A549 (cell line): Measurements from ENCODE around the gene FAM221B. TPM values are rescaled to one million over a fixed set of nuclear protein-coding genes. Genes with fewer than 3 reads are reported as not detected.

Source experiments
- ATAC-seq, 2 experiments: fragments of 200-7000 bp in 1 of 2; fragments of >200 bp in 1 of 2; cut with Nextera tagmentation in 1 of 2; cut with Tn5 transposase in 1 of 2; 3 replicates each; pipeline versions ENCODE4 v1.8.0 to v1.9.1; 2018 to 2020; ENCODE audit warnings: mild to moderate bottlenecking in 1 of 2, moderate library complexity in 1 of 2
- CTCF ChIA-PET: fragments of 300-600 bp; sonication (Branson Sonifier 250); formaldehyde crosslinking; extraction: SDS; loops from one replicate; lab custom pipeline; 2021; ENCODE audit warnings: antibody characterized with exemption, inconsistent platforms; lab: Yijun Ruan, JAX
- POLR2A ChIA-PET: fragments of 350-600 bp; formaldehyde crosslinking; extraction: SDS; loops from one replicate; lab custom pipeline; 2021; ENCODE audit warnings: antibody characterized with exemption, inconsistent platforms; lab: Yijun Ruan, JAX
- DNase-seq, 2 experiments: peaks; one replicate each; pipeline versions ENCODE4 v3.0.0 to v3.0.0-alpha.2; 2011 to 2016; ENCODE audit warnings: low read depth in 1 of 2, low spot score in 1 of 2
- FAIRE-seq: peaks from 2 replicates; lab custom pipeline; 2011; peaks lifted over from hg19 to GRCh38; lab: Jason Lieb, UNC
- H3K27ac ChIP-seq, 2 experiments: fragments of >200 bp; sonication (Bioruptor Twin); formaldehyde crosslinking; 3 replicates each; pipeline ENCODE4 v1.5.1; 2016 to 2017
- H3K4me1 ChIP-seq: fragments of >200 bp; sonication (Bioruptor Twin); formaldehyde crosslinking; 3 replicates; pipeline ENCODE4 v1.6.1; 2016
- H3K4me2 ChIP-seq: fragments of >200 bp; sonication (Bioruptor Twin); formaldehyde crosslinking; 3 replicates; pipeline ENCODE4 v1.6.1; 2016
- H3K4me3 ChIP-seq: fragments of >200 bp; sonication (Bioruptor Twin); formaldehyde crosslinking; 3 replicates; pipeline ENCODE4 v1.5.1; 2016
- H3K9me3 ChIP-seq: fragments of >200 bp; sonication (Bioruptor Twin); formaldehyde crosslinking; 3 replicates; pipeline ENCODE4 v1.6.1; 2016
- BHLHE40 ChIP-seq: IDR thresholded peaks from 2 replicates; pipeline ENCODE4 v1.6.1; 2012; ENCODE audit warnings: low read depth, low read length, inconsistent platforms
- CBX2 ChIP-seq: fragments of 200-600 bp; sonication (generic); IDR thresholded peaks from 2 replicates; pipeline ENCODE4 v1.6.1; 2016; ENCODE audit warnings: low read depth, mild to moderate bottlenecking, borderline replicate concordance
- CHD2 ChIP-seq: fragments of 150-350 bp; IDR thresholded peaks from 2 replicates; pipeline ENCODE4 v1.6.1; 2014; ENCODE audit warnings: low read length; ENCODE audit not compliant: partially characterized antibody
- CHD4 ChIP-seq: fragments of 200-600 bp; sonication (generic); IDR thresholded peaks from 2 replicates; pipeline ENCODE4 v1.6.1; 2016; ENCODE audit warnings: antibody characterized with exemption, mild to moderate bottlenecking, borderline replicate concordance
- FOSB ChIP-seq: fragments of 250-450 bp; sonication (Bioruptor Pico); IDR thresholded peaks from 2 replicates; pipeline ENCODE4 v1.5.0; 2020; ENCODE audit warnings: mild to moderate bottlenecking, moderate library complexity
- HDAC2 ChIP-seq: fragments of 200-600 bp; sonication (generic); IDR thresholded peaks from 2 replicates; pipeline ENCODE4 v1.6.1; 2016
- HEYL ChIP-seq: fragments of 250-450 bp; sonication (Bioruptor Pico); IDR thresholded peaks from 2 replicates; pipeline ENCODE4 v1.8.0; 2021; ENCODE audit warnings: mild to moderate bottlenecking, moderate library complexity
- JUNB ChIP-seq: fragments of >200 bp; sonication (Bioruptor Twin); formaldehyde crosslinking; IDR thresholded peaks from 2 replicates; pipeline ENCODE4 v1.6.1; 2016
- KDM1A ChIP-seq: fragments of 200-600 bp; sonication (generic); IDR thresholded peaks from 2 replicates; pipeline ENCODE4 v1.6.1; 2016; ENCODE audit warnings: low read depth, mild to moderate bottlenecking
- MYC ChIP-seq: IDR thresholded peaks from 2 replicates; pipeline ENCODE4 v1.6.1; 2012; ENCODE audit warnings: mild to moderate bottlenecking, inconsistent platforms, low read length, improper control_type of control experiment, borderline replicate concordance
- NFE2L2 ChIP-seq: fragments of 150-350 bp; conservative IDR thresholded peaks from 2 replicates; pipeline ENCODE4 v1.6.1; 2014; ENCODE audit warnings: low read length
- NPAS2 ChIP-seq: fragments of 250-450 bp; sonication (Bioruptor Pico); IDR thresholded peaks from 2 replicates; pipeline ENCODE4 v1.8.0; 2022; ENCODE audit warnings: mild to moderate bottlenecking, moderate library complexity, borderline replicate concordance
- RFX5 ChIP-seq: fragments of 450-650 bp; IDR thresholded peaks from 2 replicates; pipeline ENCODE4 v1.7.1; 2014; ENCODE audit warnings: antibody characterized with exemption, mild to moderate bottlenecking, moderate library complexity
- SREBF2 ChIP-seq: fragments of 450-650 bp; IDR thresholded peaks from 2 replicates; pipeline ENCODE4 v1.6.1; 2014; ENCODE audit warnings: mild to moderate bottlenecking, moderate library complexity
- TFCP2L1 ChIP-seq: fragments of 250-450 bp; sonication (Bioruptor Pico); IDR thresholded peaks from 2 replicates; pipeline ENCODE4 v1.5.0; 2021; ENCODE audit warnings: mild to moderate bottlenecking
- TP53 ChIP-seq: fragments of 250-450 bp; sonication (Bioruptor Pico); IDR thresholded peaks from 2 replicates; pipeline ENCODE4 v1.5.0; 2021; ENCODE audit warnings: mild to moderate bottlenecking, moderate library complexity
- ZFP36 ChIP-seq: fragments of 450-650 bp; IDR thresholded peaks from 2 replicates; pipeline ENCODE4 v1.6.1; 2014; ENCODE audit warnings: borderline replicate concordance; ENCODE audit not compliant: partially characterized antibody
- WGBS: methylation state at CpG from one replicate; pipeline ENCODE4 v1.1.6; 2017; ENCODE audit errors: missing lambda C conversion rate; 5-methylcytosine and 5-hydroxymethylcytosine counted together
- polyA plus RNA-seq, 4 experiments: library from polyadenylated mRNA; depleted of rRNA in 3 of 4; stranded (reverse); fragments of >200 nt; fragmentation: RNase III in 1 of 4; extraction: RNeasy Plus Mini Kit Qiagen cat#74134 plus additional on column Dnase treatment in 1 of 4; gene quantifications; 2 replicates in 3 of 4; 3 replicates in 1 of 4; pipeline ENCODE4 v1.2.3, GENCODE V29; 2011 to 2017
- TF ChIP-seq, protein P1 (sequence below): fragments of 250-450 bp; sonication (Bioruptor Pico); IDR thresholded peaks from 2 replicates; pipeline ENCODE4 v1.5.0; 2021; ENCODE audit warnings: mild to moderate bottlenecking, moderate library complexity, borderline replicate concordance
- TF ChIP-seq, protein P2 (sequence below): IDR thresholded peaks from 2 replicates; pipeline ENCODE4 v1.6.1; 2012; ENCODE audit warnings: low read depth, borderline replicate concordance

The FAM221B gene
- polyA plus RNA-seq, 2 of the 4 experiments (the other 2 are of a cell fraction): not detected

- H3K9me3 ChIP-seq: peaks cover 2% of the 10 kb centered on the region; the same call in 1 of the 3 replicates
- POLR2A ChIA-PET: no interaction called here
- CTCF ChIA-PET: interaction anchor here (0.6 to 4.5 kb wide), 5 partner anchors 9 to 80 kb away, joined by 3 to 25 read pairs (median 4); no protein-coding TSS in a partner anchor
- no peak within 1 kb of the TSS for H3K4me3 ChIP-seq
- no peak for ATAC-seq
- H3K27ac ChIP-seq: no peak within 1 kb of the TSS
- TF ChIP-seq, protein P1, sequence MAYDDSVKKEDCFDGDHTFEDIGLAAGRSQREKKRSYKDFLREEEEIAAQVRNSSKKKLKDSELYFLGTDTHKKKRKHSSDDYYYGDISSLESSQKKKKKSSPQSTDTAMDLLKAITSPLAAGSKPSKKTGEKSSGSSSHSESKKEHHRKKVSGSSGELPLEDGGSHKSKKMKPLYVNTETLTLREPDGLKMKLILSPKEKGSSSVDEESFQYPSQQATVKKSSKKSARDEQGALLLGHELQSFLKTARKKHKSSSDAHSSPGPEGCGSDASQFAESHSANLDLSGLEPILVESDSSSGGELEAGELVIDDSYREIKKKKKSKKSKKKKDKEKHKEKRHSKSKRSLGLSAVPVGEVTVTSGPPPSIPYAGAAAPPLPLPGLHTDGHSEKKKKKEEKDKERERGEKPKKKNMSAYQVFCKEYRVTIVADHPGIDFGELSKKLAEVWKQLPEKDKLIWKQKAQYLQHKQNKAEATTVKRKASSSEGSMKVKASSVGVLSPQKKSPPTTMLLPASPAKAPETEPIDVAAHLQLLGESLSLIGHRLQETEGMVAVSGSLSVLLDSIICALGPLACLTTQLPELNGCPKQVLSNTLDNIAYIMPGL (CRISPR knock-in tag): no peak
- no peak for TF ChIP-seq HEYL (CRISPR knock-in tag)
- WGBS: 80% methylated on average over 8 of the region's 8 CpGs
- no peak for DNase-seq
- H3K4me1 ChIP-seq: peaks cover 2% of the 10 kb centered on the region; the same call in 1 of the 3 replicates
- FAIRE-seq: no peak
- no peak within 1 kb of the TSS for H3K4me2 ChIP-seq
These were observed 41.9 kb upstream of the FAM221B start, which contains the start of gene OR13J1 for GRCh38 chr9:35870351-35870923. Gene OR13J1, minus strand, starts transcription at chr9:35870401. Its CDS starts 0 bp downstream, at chr9:35870401.

GRCh38 chr9:35869621-35870216, 41.2 kb upstream of the FAM221B start:
- Histone ChIP-seq H3K27ac (no peak overlapping the region), H3K4me1 (peaks cover 2% of the 10 kb centered on the region; the same call in 1 of the 3 replicates), H3K9me3 (no peaks in the 10 kb centered on the region), H3K4me2 (no peak overlapping the region), H3K4me3 (no peak overlapping the region)
- DNase-seq (no peak), FAIRE-seq (no peak), ATAC-seq (no peak)
- 71% methylated on average over 19 of the region's 19 CpGs for WGBS
- TF ChIP-seq MYC: no peak
- TF ChIP-seq TFCP2L1 (CRISPR knock-in tag): no peak
- no peak for TF ChIP-seq TP53 (CRISPR knock-in tag)
- no peak for TF ChIP-seq NPAS2
- no peak for TF ChIP-seq RFX5
- no peak for TF ChIP-seq KDM1A
- TF ChIP-seq FOSB: no peak
- no peak for TF ChIP-seq JUNB
- ChIA-PET CTCF (interaction anchor here (1.6 to 4.5 kb wide), 2 partner anchors 12 to 27 kb away, joined by 4 to 25 read pairs; no protein-coding TSS in a partner anchor), POLR2A (no interaction called here)

- POLR2A ChIA-PET: no interaction called here
- H3K27ac ChIP-seq: no peak overlapping the region
- peaks cover 2% of the 10 kb centered on the region; the same call in 1 of the 3 replicates for H3K4me1 ChIP-seq
- TF ChIP-seq BHLHE40 (no peak), CHD2 (no peak), ZFP36 (no peak), CBX2 (no peak), HDAC2 (no peak), NFE2L2 (no peak), SREBF2 (no peak), CHD4 (no peak), FOSB (no peak)
- TF ChIP-seq, protein P1 (CRISPR knock-in tag): no peak
- TF ChIP-seq, protein P2, sequence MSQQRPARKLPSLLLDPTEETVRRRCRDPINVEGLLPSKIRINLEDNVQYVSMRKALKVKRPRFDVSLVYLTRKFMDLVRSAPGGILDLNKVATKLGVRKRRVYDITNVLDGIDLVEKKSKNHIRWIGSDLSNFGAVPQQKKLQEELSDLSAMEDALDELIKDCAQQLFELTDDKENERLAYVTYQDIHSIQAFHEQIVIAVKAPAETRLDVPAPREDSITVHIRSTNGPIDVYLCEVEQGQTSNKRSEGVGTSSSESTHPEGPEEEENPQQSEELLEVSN: no peak
- TF ChIP-seq, all 56 proteins: peak for 0
- CTCF ChIA-PET: interaction anchor here (0.8 to 4.5 kb wide), 4 partner anchors 12 to 42 kb away, joined by 3 to 25 read pairs (median 5); no protein-coding TSS in a partner anchor
- H3K9me3 ChIP-seq: no peaks in the 10 kb centered on the region
- FAIRE-seq (no peak), ATAC-seq (no peak), DNase-seq (no peak)
- 45% methylated on average over 2 of the region's 2 CpGs for WGBS
- H3K4me3 ChIP-seq: no peak overlapping the region
- H3K4me2 ChIP-seq: no peak overlapping the region
These were observed 40.4 kb upstream of the FAM221B start for GRCh38 chr9:35868933-35869332.
